Thoracic aorta (tissue), 2 donors: Measurements from ENCODE around the gene NAE1. TPM values are rescaled to one million over a fixed set of nuclear protein-coding genes. Genes with fewer than 3 reads are reported as not detected.

Experiments used
- ATAC-seq: fragments of 150-250 bp; one replicate; pipeline ENCODE4 v1.8.0; 2017; ENCODE audit warnings: low read depth; ENCODE audit not compliant: insufficient number of reproducible peaks, low FRiP score
- DNase-seq: peaks from one replicate; pipeline ENCODE4 v3.0.0-alpha.2; 2020; ENCODE audit warnings: low spot score
- H3K27ac ChIP-seq, 2 donors: fragments of 200-600 bp; sonication (generic); 1 replicate in 1 of 2; 2 replicates in 1 of 2; pipeline ENCODE4 v1.5.1; 2016; ENCODE audit warnings: mild to moderate bottlenecking in 2 of 2, moderate library complexity in 2 of 2
- H3K27me3 ChIP-seq: fragments of 200-600 bp; sonication (generic); replicated peaks from 2 replicates; pipeline ENCODE4 v1.6.0; 2016; ENCODE audit warnings: mild to moderate bottlenecking; ENCODE audit not compliant: insufficient read depth
- H3K36me3 ChIP-seq: fragments of 200-600 bp; sonication (generic); one replicate; pipeline ENCODE4 v1.5.1; 2016
- H3K4me1 ChIP-seq, 2 donors: fragments of 200-600 bp; sonication (generic); 1 replicate in 1 of 2; 2 replicates in 1 of 2; pipeline versions ENCODE4 v1.5.1 to v1.6.0; 2016; ENCODE audit warnings: low read depth in 2 of 2, mild to moderate bottlenecking in 1 of 2; ENCODE audit not compliant: control insufficient read depth in 1 of 2
- H3K4me3 ChIP-seq: fragments of 200-600 bp; sonication (generic); 2 replicates; pipeline ENCODE4 v1.5.1; 2016; ENCODE audit warnings: mild to moderate bottlenecking
- H3K9me3 ChIP-seq: fragments of 200-600 bp; sonication (generic); 2 replicates; pipeline ENCODE4 v1.5.1; 2016
- CTCF ChIP-seq: fragments of 200-600 bp; sonication (generic); IDR thresholded peaks from one replicate; pipeline ENCODE4 v1.5.1; 2019; ENCODE audit warnings: antibody characterized with exemption
- total RNA-seq, 2 donors: library from RNA; depleted of rRNA; stranded (reverse); fragments of >200 nt; gene quantifications; one replicate each; pipeline versions ENCODE4 v1.1.0 to v1.2.3, GENCODE V29; 2016

NAE1 gene
- total RNA-seq, 2 donors from 2014 or later = 29.6 to 48.0 TPM

DNA sequence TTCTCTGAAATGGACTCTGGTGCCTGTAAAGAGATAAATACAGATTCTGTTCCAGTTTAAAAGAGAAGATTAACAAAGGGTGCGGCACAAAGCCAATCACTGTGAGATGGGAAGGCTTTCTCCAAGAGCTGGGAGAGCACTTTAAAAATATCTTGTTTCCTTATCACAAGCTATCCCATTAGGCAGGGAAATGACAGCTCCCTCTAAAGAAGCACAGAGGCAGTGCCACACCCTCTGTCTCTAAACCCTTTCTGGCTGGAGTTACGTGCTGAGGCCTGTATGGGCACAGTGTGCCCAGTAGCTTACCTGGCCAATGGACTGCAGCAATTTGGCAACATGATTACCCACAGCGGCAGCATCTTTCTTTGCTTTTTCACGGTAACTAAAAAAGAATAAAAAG is 20.4 kb downstream of the NAE1 start:
- no peaks in the 10 kb centered on the region for H3K9me3 ChIP-seq
- ATAC-seq (no peak), DNase-seq (no peak)
- no peaks in the 10 kb centered on the region for H3K27me3 ChIP-seq
- H3K4me3 ChIP-seq = no peak overlapping the region
- H3K4me1 ChIP-seq = no peaks in the 10 kb centered on the region
- H3K36me3 ChIP-seq = peaks cover 49% of the 10 kb centered on the region
- TF ChIP-seq CTCF = no peak
- no peak overlapping the region for H3K27ac ChIP-seq

GRCh38 chr16:66809765-66810164 is 21.0 kb downstream of the NAE1 start:
- peaks cover 50% of the 10 kb centered on the region for H3K36me3 ChIP-seq
- no peak overlapping the region for H3K4me3 ChIP-seq
- DNase-seq (no peak), ATAC-seq (no peak)
- no peak for TF ChIP-seq CTCF
- no peaks in the 10 kb centered on the region for H3K27me3 ChIP-seq
- H3K9me3 ChIP-seq = no peaks in the 10 kb centered on the region
- H3K4me1 ChIP-seq = no peaks in the 10 kb centered on the region
- H3K27ac ChIP-seq = no peak overlapping the region

DNA sequence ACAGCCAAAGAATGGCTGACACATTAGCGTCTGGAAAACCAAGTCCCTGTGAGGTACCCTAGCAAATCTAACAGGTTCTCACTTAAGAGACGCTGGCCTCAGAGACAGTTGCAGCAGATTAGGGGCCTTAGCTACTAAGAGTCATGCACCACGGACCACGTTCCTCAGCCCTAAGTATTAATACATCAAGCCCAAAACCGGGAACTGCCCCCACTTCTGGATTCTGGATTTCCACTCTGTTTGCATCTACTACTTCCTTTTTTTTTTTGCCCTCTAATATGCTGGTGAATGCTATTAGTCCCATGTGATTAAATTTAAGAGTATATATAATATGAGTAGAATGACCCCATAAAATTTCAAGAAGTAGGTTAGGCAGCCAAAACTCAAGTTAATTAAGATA is 28.6 kb downstream of the NAE1 start:
- ATAC-seq (no peak), DNase-seq (no peak)
- Histone ChIP-seq H3K4me1 (no peaks in the 10 kb centered on the region), H3K27me3 (no peaks in the 10 kb centered on the region), H3K9me3 (no peaks in the 10 kb centered on the region), H3K27ac (no peak overlapping the region), H3K36me3 (peaks cover 36% of the 10 kb centered on the region), H3K4me3 (no peak overlapping the region)
- TF ChIP-seq CTCF = no peak

DNA sequence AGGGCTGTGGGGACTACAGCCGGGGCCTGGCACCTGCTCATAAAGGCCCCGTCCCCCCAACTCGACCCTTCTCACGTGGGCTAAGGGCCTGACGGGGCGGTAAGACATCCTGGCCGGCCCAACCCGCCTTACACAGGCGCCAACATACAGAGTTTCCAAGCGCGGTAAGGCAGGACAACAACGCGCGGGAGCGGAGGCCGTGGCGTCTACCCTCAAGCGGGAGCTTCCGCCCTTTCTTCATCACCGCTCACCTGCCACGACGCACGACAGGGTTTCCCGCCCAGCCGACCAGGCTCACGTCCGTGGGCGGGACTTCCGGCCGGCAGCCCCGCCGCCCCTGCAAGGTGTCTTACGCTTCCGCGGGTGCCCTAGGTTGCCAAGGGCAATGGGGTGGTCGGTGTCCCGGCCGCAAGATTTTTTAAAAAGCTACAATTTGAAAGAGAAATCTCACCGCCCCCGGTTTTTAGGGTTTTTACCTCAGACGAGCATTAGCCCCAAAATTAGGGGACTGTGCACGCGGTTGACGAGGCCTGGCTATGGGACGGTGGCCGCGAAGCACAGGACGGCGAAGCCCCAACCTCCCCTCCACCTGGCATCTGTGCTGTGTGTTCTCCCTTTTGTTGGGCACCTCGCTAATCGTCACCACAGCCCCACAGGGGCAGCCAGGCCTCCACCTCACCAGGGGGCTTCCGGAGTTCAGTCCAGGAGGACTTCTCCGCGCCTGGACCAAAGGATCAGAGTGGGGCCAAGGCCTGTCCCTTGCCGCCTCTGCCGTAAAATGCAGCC is 29.3 kb downstream of the NAE1 start, which contains the start of gene TERB1:
TERB1 (minus strand) TSS at position 265 of the 786 bp plus-strand sequence. CDS start 4,786 bp downstream, outside the sequence.
- TF ChIP-seq CTCF = no peak
- ATAC-seq = no peak
- Histone ChIP-seq H3K27ac (no peak within 1 kb of the TSS), H3K4me3 (no peak within 1 kb of the TSS), H3K9me3 (no peaks in the 10 kb centered on the region), H3K36me3 (peaks cover 29% of the 10 kb centered on the region), H3K27me3 (no peaks in the 10 kb centered on the region), H3K4me1 (no peaks in the 10 kb centered on the region)
- DNase-seq = no peak

GRCh38 chr16:66800856-66801255 is 29.9 kb downstream of the NAE1 start:
- Histone ChIP-seq H3K27me3 (no peaks in the 10 kb centered on the region), H3K4me3 (no peak overlapping the region), H3K27ac (no peak overlapping the region), H3K4me1 (no peaks in the 10 kb centered on the region), H3K9me3 (no peaks in the 10 kb centered on the region), H3K36me3 (peaks cover 26% of the 10 kb centered on the region)
- ATAC-seq (no peak), DNase-seq (no peak)
- TF ChIP-seq CTCF = no peak
